HepG2 (cell line): ENCODE data around the gene PPM1H. TPM values are rescaled to one million over a fixed set of nuclear protein-coding genes. Genes with fewer than 3 reads are reported as not detected.

Source experiments
- BORCS8-MEF2B ChIP-seq: sonication (generic); formaldehyde crosslinking; IDR thresholded peaks from 2 replicates; pipeline ENCODE4 v1.8.0; 2022; ENCODE audit warnings: mild to moderate bottlenecking, missing genetic modification reagents
- CENPT ChIP-seq: sonication (generic); formaldehyde crosslinking; IDR thresholded peaks from 2 replicates; pipeline ENCODE4 v1.8.0; 2022; ENCODE audit warnings: low read depth, mild to moderate bottlenecking, moderate library complexity, missing genetic modification reagents
- FOSL1 ChIP-seq: sonication (generic); formaldehyde crosslinking; IDR thresholded peaks from 2 replicates; pipeline ENCODE4 v1.9.0; 2021; ENCODE audit warnings: missing genetic modification reagents, borderline replicate concordance
- MED1 ChIP-seq: sonication (generic); formaldehyde crosslinking; IDR thresholded peaks from 2 replicates; pipeline ENCODE4 v1.4.0; 2020; ENCODE audit warnings: missing genetic modification reagents
- MXD3 ChIP-seq: IDR thresholded peaks from 2 replicates; pipeline ENCODE4 v1.6.1; 2016; ENCODE audit warnings: mild to moderate bottlenecking, missing biosample characterization, missing genetic modification reagents
- NFATC3 ChIP-seq: sonication (generic); formaldehyde crosslinking; IDR thresholded peaks from 2 replicates; pipeline ENCODE4 v1.5.1; 2020; ENCODE audit warnings: mild to moderate bottlenecking, missing genetic modification reagents
- RARA ChIP-seq: IDR thresholded peaks from 2 replicates; pipeline ENCODE4 v1.6.1; 2016; ENCODE audit warnings: missing genetic modification reagents, missing compliant biosample characterization
- REL ChIP-seq: sonication (generic); formaldehyde crosslinking; conservative IDR thresholded peaks from 2 replicates; pipeline ENCODE4 v1.8.0; 2022; ENCODE audit warnings: mild to moderate bottlenecking, missing genetic modification reagents, moderate library complexity
- REPIN1 ChIP-seq: sonication (generic); formaldehyde crosslinking; IDR thresholded peaks from 2 replicates; pipeline ENCODE4 v1.8.0; 2022; ENCODE audit warnings: missing genetic modification reagents, low read depth, mild to moderate bottlenecking, borderline replicate concordance
- SP1 ChIP-seq, 2 experiments: fragments of 450-650 bp in 1 of 2; sonication (generic) in 1 of 2; formaldehyde crosslinking in 1 of 2; IDR thresholded peaks; 2 replicates each; pipeline versions ENCODE4 v1.4.0 to v1.6.1; 2016 to 2020; ENCODE audit warnings: missing genetic modification reagents in 1 of 2
- TAF15 ChIP-seq: fragments of 200-400 bp; formaldehyde crosslinking; IDR thresholded peaks from one replicate; pipeline ENCODE4 v1.6.1; 2018; ENCODE audit warnings: mild to moderate bottlenecking, low read depth, low read length; ENCODE audit not compliant: poor library complexity, severe bottlenecking
- ZBTB21 ChIP-seq: sonication (generic); formaldehyde crosslinking; IDR thresholded peaks from 2 replicates; pipeline ENCODE4 v1.4.0; 2020; ENCODE audit warnings: missing genetic modification reagents
- ZFX ChIP-seq: sonication (generic); formaldehyde crosslinking; IDR thresholded peaks from 2 replicates; pipeline ENCODE4 v1.4.0; 2020; ENCODE audit warnings: mild to moderate bottlenecking, low read depth, missing genetic modification reagents, moderate library complexity
- ZNF292 ChIP-seq: sonication (generic); formaldehyde crosslinking; IDR thresholded peaks from 2 replicates; pipeline ENCODE4 v1.8.1; 2022; ENCODE audit warnings: mild to moderate bottlenecking, low read depth, missing genetic modification reagents, borderline replicate concordance
- ZNF441 ChIP-seq: sonication (generic); formaldehyde crosslinking; IDR thresholded peaks from 2 replicates; pipeline ENCODE4 v1.7.0; 2021; ENCODE audit warnings: missing genetic modification reagents, borderline replicate concordance
- ZNF496 ChIP-seq: sonication (generic); formaldehyde crosslinking; IDR thresholded peaks from 2 replicates; pipeline ENCODE4 v1.8.1; 2023; ENCODE audit warnings: mild to moderate bottlenecking, moderate library complexity, missing genetic modification reagents; ENCODE audit not compliant: insufficient replicate concordance
- ZNF619 ChIP-seq: sonication (generic); formaldehyde crosslinking; IDR thresholded peaks from 2 replicates; pipeline ENCODE4 v1.4.0; 2020; ENCODE audit warnings: mild to moderate bottlenecking, missing genetic modification reagents
- ZNF639 ChIP-seq: conservative IDR thresholded peaks from 2 replicates; pipeline ENCODE4 v1.6.1; 2018; ENCODE audit warnings: missing genetic modification reagents
- ZNF724P ChIP-seq: sonication (generic); formaldehyde crosslinking; IDR thresholded peaks from 2 replicates; pipeline ENCODE4 v1.8.0; 2022; ENCODE audit warnings: missing genetic modification reagents, borderline replicate concordance
- polyA plus RNA-seq, 8 experiments: library from polyadenylated mRNA; depleted of rRNA in 3 of 8; stranded (reverse) in 7 of 8; unstranded in 1 of 8; fragments of >200 nt; fragmentation: Illumina TruSeq in 4 of 8; extraction: Trizol in 4 of 8; gene quantifications; 2 replicates each; pipeline versions ENCODE4 v1.2.1 to v1.2.3, GENCODE V29; 2011 to 2016; ENCODE audit warnings: low read depth in 4 of 8, missing spikeins in 1 of 8, mixed read lengths in 1 of 8; ENCODE audit not compliant: insufficient read depth in 1 of 8
- total RNA-seq, 5 experiments: library from RNA; depleted of rRNA; stranded (reverse); fragments of >200 nt; fragmentation: Illumina TruSeq; extraction: Trizol; gene quantifications; 2 replicates each; pipeline ENCODE4 v1.2.3, GENCODE V29; 2016; ENCODE audit warnings: low read depth in 1 of 5
- TF ChIP-seq, protein P1 (sequence below): sonication (generic); formaldehyde crosslinking; IDR thresholded peaks from 2 replicates; pipeline ENCODE4 v1.5.0; 2020; ENCODE audit warnings: missing genetic modification reagents, mild to moderate bottlenecking, borderline replicate concordance
- TF ChIP-seq, protein P2 (sequence below): IDR thresholded peaks from 2 replicates; pipeline ENCODE4 v1.6.1; 2012; ENCODE audit warnings: low read depth, low read length, improper control_type of control experiment

The PPM1H gene
- total and polyA plus RNA-seq, 2 of the 13 experiments (the other 11 are each of a cell fraction or from before 2014, with no cell fraction given) = 29.1 to 38.1 TPM

GRCh38 chr12:62934239-62934798 lies 631 bp downstream of the PPM1H start (continued):
- TF ChIP-seq, protein P1, sequence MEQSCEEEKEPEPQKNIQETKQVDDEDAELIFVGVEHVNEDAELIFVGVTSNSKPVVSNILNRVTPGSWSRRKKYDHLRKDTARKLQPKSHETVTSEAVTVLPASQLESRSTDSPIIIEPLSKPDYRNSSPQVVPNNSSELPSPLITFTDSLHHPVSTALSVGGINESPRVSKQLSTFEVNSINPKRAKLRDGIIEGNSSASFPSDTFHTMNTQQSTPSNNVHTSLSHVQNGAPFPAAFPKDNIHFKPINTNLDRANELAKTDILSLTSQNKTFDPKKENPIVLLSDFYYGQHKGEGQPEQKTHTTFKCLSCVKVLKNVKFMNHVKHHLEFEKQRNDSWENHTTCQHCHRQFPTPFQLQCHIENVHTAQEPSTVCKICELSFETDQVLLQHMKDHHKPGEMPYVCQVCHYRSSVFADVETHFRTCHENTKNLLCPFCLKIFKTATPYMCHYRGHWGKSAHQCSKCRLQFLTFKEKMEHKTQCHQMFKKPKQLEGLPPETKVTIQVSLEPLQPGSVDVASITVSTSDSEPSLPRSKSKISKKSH (CRISPR knock-in tag) = no peak
- TF ChIP-seq FOSL1 (CRISPR knock-in tag) = no peak
- TF ChIP-seq ZNF496 (CRISPR knock-in tag) = no peak
- TF ChIP-seq RARA (CRISPR knock-in tag) = no peak
- no peak for TF ChIP-seq ZNF441 (CRISPR knock-in tag)
- TF ChIP-seq TAF15 = peak; percentile 48
- TF ChIP-seq NFATC3 (CRISPR knock-in tag) = 0 out of 2 replicates have a peak, but pooled peaks have one; percentile 65
- TF ChIP-seq ZNF724P (CRISPR knock-in tag) = no peak
- no peak for TF ChIP-seq ZBTB21 (CRISPR knock-in tag)
- TF ChIP-seq MXD3 = no peak
- no peak for TF ChIP-seq REL
- no peak for TF ChIP-seq REPIN1
- no peak for TF ChIP-seq SP1 (IDR thresholded peaks at IDR 0.05)
- TF ChIP-seq SP1 (CRISPR knock-in tag; IDR thresholded peaks at IDR 0.05) = no peak
- no peak for TF ChIP-seq ZNF619 (CRISPR knock-in tag)
- peak; percentile 37; the same call in 1 of the 2 replicates for TF ChIP-seq ZNF292
- TF ChIP-seq BORCS8-MEF2B (CRISPR knock-in tag) = 0 out of 2 replicates have a peak, but pooled peaks have one; percentile 21
- TF ChIP-seq ZNF639 (CRISPR knock-in tag) = no peak
- TF ChIP-seq, protein P2, sequence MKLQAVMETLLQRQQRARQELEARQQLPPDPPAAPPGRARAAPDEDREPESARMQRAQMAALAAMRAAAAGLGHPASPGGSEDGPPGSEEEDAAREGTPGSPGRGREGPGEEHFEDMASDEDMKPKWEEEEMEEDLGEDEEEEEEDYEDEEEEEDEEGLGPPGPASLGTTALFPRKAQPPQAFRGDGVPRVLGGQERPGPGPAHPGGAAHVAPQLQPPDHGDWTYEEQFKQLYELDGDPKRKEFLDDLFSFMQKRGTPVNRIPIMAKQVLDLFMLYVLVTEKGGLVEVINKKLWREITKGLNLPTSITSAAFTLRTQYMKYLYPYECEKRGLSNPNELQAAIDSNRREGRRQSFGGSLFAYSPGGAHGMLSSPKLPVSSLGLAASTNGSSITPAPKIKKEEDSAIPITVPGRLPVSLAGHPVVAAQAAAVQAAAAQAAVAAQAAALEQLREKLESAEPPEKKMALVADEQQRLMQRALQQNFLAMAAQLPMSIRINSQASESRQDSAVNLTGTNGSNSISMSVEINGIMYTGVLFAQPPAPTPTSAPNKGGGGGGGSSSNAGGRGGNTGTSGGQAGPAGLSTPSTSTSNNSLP = no peak
- no peak for TF ChIP-seq CENPT
- 0 out of 2 replicates have a peak, but pooled peaks have one; percentile 25 for TF ChIP-seq ZFX (CRISPR knock-in tag)
- TF ChIP-seq MED1 = no peak
